ENCODE measurements around the gene FLNC.

The FLNC gene

GRCh38 chr7:128832880-128833147, 2.6 kb downstream of the FLNC start:
- DNase-seq = no peak

- peak; percentile 84 for DNase-seq
Measured at GRCh38 chr7:128833148-128833945, 3.1 kb downstream of the FLNC start.

DNA sequence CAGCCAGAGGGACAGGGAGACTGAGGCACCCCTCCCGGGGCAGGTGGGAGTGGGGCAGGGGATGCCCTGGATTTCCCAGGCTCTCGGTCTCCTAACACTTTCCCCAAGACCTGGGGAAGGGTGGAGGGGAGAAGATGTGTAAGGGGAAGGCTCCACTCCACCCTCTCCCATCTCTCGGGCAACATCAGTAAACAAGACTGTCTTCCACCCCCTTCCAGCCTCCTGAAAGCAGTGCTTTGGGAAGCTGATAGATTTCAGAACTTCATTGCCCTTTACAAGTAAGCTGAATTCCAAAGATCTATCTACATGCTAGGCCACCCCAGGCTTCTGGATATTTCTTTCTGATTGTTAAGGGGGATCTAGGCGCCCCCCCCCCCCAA, 3.7 kb downstream of the FLNC start:
- DNase-seq = no peak

GRCh38 chr7:128835231-128835751, 5.1 kb downstream of the FLNC start:
- no peak for DNase-seq

DNA sequence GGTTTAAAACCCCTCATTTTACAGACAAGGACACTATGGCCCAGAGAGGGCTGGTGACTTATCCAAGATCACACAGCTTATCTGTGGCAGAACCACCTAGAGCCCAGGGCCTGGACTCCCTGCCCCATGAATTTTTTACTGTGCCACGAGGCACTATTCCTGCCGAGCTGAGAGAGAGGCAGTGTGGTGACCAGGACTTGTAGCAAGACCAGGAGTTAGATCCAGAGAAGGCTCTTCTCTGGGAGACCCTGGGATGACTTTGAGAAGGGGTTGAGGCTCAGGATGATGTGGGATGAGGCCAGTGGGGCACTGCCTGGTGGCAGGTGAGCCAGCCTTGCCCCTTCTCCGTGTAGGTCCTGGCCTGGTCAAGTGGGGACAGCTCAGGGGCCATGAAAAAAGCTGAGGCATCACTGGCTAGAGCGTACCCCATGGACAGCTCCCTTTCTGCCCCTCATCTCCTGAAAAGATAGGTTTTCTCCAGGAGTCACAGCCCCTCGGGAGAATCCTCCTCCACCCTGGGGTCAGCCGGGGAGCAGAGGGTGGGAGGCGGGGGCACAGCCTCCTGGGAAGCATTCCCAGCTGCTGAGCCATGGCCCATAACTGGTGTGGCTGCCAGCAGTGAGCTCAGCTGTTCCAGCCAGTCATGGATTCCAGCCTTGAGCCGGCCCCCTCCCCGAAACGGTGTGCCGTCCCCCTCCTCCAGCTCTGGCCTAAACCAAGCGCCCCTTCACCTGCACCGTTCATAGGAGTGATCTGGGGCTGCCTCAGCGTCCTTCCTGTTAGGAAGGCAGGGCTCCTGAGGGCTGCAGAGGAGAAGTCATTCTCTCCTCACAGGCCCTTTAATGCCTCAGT, 5.8 kb downstream of the FLNC start:
- DNase-seq = no peak

DNA sequence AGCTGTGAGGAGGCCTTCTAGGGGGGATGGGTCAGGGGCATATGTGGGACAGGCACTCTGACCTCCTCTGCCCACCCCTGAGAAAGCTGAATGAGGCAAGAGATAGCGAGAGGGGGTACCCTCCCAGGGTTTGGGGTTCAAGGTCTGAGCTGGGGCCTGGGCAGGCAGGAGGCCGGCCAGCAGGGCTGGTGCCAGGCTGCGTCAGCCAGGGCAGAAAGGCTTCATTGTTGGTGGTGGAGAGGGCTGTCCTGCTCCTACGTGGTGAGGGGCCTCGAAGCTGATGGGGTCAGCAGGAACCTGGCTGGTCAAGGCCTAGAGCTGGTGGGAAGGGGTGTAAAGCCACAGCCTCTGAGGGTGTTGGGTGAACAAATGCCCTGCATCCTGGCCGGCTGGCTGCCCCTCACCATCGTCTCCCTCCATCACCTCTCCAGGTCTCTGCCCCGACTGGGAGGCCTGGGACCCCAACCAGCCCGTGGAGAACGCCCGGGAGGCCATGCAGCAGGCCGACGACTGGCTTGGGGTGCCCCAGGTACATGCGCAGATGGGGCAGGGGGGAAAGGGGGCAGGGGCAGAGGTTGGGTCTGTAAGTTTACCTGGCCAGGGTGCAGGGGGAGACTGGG, 6.6 kb downstream of the FLNC start:
- DNase-seq = no peak

DNA sequence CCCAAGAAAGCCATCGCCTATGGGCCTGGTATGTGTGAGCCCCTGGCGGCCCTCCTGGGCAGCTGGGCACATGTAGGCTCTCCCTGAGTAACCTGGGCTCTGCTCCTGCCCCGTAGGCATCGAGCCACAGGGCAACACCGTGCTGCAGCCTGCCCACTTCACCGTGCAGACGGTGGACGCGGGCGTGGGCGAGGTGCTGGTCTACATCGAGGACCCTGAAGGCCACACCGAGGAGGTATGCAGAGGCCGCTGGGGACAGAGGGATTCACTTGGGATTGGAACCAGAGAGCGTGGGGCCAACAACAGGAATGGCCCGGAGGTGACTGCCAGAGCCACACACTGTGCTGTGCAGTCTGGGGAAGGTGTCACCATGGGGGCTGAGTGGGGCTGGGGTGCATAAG, 7.3 kb downstream of the FLNC start:
- no peak for DNase-seq

DNA sequence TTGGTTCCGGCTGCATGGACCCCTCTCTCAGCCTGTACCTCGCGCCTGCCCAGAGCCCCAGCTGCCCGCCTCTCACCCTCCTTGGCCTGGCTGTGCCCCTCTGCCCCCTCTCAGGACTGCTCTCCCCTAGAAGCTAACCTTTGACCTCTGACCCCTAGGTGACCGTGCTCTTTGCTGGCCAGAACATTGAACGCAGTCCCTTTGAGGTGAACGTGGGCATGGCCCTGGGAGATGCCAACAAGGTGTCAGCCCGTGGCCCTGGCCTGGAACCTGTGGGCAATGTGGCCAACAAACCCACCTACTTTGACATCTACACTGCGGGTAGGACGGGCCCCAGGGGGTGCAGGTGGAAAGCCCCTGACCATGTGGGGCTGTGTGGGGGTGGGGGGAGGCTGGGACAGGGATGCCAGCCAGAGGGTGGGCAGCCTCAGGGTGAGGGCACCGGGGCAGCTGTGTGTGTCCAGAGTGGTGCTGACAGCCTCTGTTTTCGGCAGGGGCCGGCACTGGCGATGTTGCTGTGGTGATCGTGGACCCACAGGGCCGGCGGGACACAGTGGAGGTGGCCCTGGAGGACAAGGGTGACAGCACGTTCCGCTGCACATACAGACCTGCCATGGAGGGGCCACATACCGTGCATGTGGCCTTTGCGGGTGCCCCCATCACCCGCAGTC, 8.0 kb downstream of the FLNC start:
- no peak for DNase-seq

DNA sequence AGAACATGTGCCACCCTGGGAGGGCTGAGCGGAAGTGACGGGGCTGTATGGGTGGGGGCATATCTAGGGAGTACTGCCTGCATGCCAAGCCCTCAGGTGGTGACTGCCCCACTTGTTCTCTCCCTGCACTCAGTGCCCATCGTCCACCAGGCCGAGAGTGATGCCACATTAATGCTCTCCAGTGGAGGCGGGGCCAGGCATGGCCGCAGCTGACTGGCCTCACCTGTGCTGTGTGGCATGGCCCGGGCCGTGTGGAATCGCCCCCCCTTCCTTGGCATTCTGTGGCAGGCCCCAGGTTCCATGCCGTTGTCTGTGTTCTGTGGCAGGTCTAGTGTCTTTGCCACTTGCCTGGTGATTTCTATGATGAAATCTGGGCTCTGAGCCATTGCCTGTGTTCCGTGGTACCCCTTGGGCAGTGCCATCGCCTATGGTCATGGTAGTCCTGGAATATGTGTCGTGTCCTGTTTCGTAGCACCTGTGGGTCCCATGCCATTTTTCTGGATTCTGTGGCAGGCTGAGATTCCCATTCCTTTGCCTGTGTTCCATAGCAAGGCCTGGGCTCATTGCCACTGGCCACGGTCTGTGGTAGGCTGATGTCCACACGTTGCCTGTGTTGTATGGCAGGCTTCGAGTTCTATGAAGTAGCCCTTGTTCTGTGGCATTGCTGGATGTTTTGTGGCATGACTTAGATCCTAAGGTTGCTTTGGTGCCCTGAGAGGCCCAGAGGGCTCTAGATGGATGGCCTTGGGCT, 8.9 kb downstream of the FLNC start:
- no peak for DNase-seq

DNA sequence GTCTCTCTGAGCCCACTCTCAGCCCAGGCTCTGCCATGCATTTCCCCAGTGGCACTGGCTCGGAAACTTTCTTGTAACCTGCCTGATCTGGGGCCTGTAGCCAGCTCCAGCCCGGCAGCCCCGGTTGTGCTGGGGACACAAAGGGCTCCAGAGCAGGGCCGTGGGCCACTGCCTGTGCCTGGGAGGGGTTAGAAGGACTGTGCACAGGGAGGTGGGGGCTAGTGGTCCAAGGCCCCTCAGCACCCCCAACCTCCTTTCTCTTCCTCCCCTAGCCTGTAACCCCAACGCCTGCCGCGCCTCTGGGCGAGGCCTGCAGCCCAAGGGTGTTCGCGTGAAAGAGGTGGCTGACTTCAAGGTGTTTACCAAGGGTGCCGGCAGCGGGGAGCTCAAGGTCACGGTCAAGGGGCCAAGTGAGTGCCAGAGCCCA, 9.6 kb downstream of the FLNC start:
- no peak for DNase-seq

- DNase-seq = no peak
Measured at GRCh38 chr7:128840326-128841170, 10.3 kb downstream of the FLNC start.

GRCh38 chr7:128841171-128841690, 11.0 kb downstream of the FLNC start:
- no peak for DNase-seq

- no peak for DNase-seq
Measured at GRCh38 chr7:128841921-128842673, 11.9 kb downstream of the FLNC start.

DNA sequence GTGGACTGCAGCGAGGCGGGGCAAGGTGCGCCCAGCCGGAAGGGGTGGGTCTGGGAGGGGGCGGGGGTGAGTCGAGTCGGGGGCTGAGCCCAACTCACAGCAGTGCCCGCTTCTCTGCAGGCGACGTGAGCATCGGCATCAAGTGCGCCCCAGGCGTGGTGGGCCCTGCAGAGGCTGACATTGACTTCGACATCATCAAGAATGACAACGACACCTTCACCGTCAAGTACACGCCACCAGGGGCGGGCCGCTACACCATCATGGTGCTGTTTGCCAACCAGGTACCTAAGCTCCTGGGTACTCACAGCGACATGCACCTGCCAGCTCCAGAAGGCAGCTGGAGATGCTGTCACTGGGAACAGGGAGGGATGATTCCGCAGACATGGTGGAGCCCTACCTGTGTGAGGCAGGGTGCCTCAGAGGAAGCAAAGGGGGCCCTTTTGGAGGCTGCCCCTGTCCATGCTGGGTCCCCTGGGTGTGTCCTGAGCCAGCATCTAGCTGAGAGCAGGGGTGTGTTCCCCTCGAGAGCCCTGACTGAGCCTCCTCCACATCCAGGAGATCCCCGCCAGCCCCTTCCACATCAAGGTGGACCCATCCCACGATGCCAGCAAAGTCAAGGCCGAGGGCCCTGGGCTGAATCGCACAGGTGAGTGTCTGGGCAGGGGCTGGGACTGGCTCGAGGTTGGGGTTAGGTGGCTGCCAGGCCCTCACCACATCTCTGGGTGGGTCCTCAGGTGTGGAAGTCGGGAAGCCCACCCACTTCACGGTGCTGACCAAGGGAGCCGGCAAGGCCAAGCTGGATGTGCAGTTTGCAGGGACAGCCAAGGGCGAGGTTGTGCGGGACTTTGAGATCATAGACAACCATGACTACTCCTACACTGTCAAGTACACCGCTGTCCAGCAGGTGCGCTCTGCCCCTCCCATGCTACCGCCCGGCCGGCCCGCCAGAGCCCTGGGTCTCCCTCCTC, 12.8 kb downstream of the FLNC start:
- no peak for DNase-seq

GRCh38 chr7:128843938-128844621, 13.9 kb downstream of the FLNC start:
- no peak for DNase-seq

DNA sequence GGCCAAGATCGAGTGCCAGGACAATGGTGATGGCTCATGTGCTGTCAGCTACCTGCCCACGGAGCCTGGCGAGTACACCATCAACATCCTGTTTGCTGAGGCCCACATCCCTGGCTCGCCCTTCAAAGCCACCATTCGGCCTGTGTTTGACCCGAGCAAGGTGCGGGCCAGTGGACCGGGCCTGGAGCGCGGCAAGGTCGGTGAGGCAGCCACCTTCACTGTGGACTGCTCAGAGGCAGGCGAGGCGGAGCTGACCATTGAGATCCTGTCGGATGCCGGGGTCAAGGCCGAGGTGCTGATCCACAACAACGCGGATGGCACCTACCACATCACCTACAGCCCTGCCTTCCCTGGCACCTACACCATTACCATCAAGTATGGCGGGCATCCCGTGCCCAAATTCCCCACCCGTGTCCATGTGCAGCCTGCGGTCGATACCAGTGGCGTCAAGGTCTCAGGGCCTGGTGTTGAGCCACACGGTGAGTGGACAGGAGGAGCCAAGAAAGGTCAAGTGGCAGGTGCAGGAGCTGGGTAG, 14.6 kb downstream of the FLNC start:
- no peak for DNase-seq

DNA sequence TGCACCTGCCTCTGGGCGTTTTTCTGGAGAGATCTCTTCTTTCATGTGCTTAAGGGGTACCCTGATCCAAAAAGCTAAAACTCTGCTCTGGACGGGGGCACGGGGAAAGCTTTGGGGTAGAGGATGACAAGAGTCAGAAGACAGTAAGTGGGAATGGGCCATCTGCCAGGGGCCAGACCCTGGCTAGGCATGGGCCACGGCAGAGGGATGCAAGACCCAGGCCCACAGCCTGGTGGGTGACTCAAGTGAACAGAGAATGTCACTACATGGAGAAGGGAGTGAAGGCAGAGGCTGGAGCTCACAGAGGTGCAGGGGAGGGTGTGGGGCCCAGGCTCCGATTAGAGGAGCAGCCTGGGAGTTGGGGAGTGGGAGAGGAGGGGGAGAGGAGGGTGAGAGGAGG, 15.3 kb downstream of the FLNC start:
- DNase-seq = no peak

DNA sequence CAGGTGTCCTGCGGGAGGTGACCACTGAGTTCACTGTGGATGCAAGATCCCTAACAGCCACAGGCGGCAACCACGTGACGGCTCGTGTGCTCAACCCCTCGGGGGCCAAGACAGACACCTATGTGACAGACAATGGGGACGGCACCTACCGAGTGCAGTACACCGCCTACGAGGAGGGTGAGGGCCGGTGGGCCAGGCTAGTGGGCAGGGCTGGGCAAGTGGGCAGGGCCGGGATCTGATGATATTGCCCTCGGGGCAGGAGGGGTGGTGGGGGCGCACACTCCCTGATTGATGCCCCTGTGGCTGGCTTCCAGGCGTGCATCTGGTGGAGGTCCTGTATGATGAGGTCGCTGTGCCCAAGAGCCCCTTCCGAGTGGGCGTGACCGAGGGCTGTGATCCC, 15.8 kb downstream of the FLNC start:
- DNase-seq = no peak

Data from NCI-H524 treated with DMSO at 0.1 percent for 48 hours (cell line).